ENCODE results near the gene CNOT10. TPM values are rescaled to one million over a fixed set of nuclear protein-coding genes. Genes with fewer than 3 reads are reported as not detected.

The CNOT10 gene
- total RNA-seq, 2 donors from 2014 or later = 26.1 to 40.0 TPM

DNA sequence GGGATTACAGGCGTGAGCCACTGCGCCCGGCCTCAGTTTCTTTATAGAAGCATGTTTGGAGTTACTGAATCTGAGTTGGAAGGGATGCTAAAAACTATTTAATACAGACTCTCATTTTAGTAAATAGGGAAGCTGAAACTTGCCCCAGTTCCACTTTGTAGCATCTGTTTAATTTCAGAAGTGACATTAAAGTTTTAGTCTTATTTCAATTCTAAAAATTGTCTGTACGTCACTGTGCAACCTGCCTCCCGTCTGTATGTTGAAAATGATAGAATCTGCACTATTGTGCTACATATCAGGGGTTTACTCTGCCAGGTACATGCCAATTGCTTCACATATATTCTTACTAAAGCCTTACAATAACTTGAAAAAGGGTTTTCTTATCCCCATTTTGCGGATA is 15.3 kb downstream of the CNOT10 start:
- WGBS = 79% methylated on average over 6 of the region's 6 CpGs
- intact Hi-C loops (cut with DNase I) = no loop called here

DNA sequence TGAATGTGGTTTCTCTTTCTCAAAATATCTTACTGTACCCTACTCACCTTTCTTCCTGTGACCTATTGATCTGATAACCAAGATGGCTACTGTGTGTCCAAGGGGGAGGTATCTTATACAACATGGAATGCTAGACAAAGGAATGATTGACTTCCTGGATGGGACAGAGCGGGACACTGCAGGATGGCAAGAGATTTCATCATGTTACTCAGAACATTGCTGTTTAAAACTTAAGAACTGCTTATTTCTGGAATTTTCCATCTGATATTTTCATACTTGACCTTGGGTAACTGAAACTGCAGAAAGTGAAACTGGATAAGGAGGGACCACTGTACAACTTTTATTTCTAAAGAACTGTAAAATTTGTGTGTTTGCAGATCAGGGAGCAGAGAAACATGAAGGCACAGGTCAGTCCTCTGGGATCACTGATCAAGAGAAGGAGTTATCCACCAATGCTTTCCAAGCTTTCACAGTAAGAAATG is 18.5 kb downstream of the CNOT10 start:
- Histone ChIP-seq H3K4me3 (no peak overlapping the region), H3K36me3 (no peaks in the 10 kb centered on the region), H3K4me1 (replicated peaks) (no peaks in the 10 kb centered on the region), H3K9me3 (no peaks in the 10 kb centered on the region), H3K27ac (no peak overlapping the region), H3K27me3 (replicated peaks; ENCODE audit: insufficient read depth) (no peaks in the 10 kb centered on the region)
- 84% methylated on average over 1 of the region's 1 CpG for WGBS
- DNase-seq (ENCODE audit: low spot score) = no peak
- intact Hi-C loops (cut with DNase I) = no loop called here
- TF ChIP-seq, protein P1, sequence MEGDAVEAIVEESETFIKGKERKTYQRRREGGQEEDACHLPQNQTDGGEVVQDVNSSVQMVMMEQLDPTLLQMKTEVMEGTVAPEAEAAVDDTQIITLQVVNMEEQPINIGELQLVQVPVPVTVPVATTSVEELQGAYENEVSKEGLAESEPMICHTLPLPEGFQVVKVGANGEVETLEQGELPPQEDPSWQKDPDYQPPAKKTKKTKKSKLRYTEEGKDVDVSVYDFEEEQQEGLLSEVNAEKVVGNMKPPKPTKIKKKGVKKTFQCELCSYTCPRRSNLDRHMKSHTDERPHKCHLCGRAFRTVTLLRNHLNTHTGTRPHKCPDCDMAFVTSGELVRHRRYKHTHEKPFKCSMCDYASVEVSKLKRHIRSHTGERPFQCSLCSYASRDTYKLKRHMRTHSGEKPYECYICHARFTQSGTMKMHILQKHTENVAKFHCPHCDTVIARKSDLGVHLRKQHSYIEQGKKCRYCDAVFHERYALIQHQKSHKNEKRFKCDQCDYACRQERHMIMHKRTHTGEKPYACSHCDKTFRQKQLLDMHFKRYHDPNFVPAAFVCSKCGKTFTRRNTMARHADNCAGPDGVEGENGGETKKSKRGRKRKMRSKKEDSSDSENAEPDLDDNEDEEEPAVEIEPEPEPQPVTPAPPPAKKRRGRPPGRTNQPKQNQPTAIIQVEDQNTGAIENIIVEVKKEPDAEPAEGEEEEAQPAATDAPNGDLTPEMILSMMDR (IDR thresholded peaks at IDR 0.05) = no peak
- TF ChIP-seq POLR2A (IDR thresholded peaks at IDR 0.05) = no peak
- no peak for TF ChIP-seq POLR2AphosphoS5 (IDR thresholded peaks at IDR 0.05)

More for the DNA sequence above, 15.3 kb downstream of the CNOT10 start:
- no peak for DNase-seq (ENCODE audit: low spot score)
- Histone ChIP-seq H3K27ac (no peak overlapping the region), H3K4me3 (no peak overlapping the region), H3K27me3 (replicated peaks; ENCODE audit: insufficient read depth) (no peaks in the 10 kb centered on the region), H3K4me1 (replicated peaks) (no peaks in the 10 kb centered on the region), H3K36me3 (no peaks in the 10 kb centered on the region), H3K9me3 (no peaks in the 10 kb centered on the region)
- TF ChIP-seq POLR2A (IDR thresholded peaks at IDR 0.05) (no peak), POLR2AphosphoS5 (IDR thresholded peaks at IDR 0.05) (no peak)
- TF ChIP-seq, protein P1 (IDR thresholded peaks at IDR 0.05) = no peak

DNA sequence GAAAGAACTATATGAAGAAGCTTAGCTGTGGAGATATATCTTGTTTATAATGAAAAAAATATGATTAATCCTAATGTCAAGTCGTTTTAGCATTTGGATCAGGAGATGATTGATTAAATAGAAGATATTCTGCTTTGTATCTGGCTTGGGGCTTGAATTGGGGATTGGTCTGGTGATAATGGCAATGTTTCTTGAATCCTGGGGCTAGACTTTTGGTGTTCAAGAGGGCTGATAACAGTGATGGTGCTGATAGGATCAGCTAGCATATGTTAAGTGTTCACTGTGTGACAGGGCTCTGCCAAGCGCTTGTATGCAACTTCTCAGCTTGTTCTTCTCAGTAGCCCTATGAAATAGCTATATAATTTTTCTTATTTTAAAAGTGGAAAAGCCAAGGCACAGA is 20.2 kb downstream of the CNOT10 start:
- H3K36me3 ChIP-seq = no peaks in the 10 kb centered on the region
- TF ChIP-seq POLR2AphosphoS5 (IDR thresholded peaks at IDR 0.05) (no peak), POLR2A (IDR thresholded peaks at IDR 0.05) (no peak)
- TF ChIP-seq, protein P1 (IDR thresholded peaks at IDR 0.05) = no peak
- DNase-seq (ENCODE audit: low spot score) = no peak
- no peaks in the 10 kb centered on the region for H3K27me3 ChIP-seq (replicated peaks; ENCODE audit: insufficient read depth)
- no peaks in the 10 kb centered on the region for H3K9me3 ChIP-seq
- H3K4me3 ChIP-seq = no peak overlapping the region
- WGBS = 58% methylated on average over 2 of the region's 2 CpGs
- H3K4me1 ChIP-seq (replicated peaks) = no peaks in the 10 kb centered on the region
- intact Hi-C loops (cut with DNase I) = no loop called here
- H3K27ac ChIP-seq = no peak overlapping the region

DNA sequence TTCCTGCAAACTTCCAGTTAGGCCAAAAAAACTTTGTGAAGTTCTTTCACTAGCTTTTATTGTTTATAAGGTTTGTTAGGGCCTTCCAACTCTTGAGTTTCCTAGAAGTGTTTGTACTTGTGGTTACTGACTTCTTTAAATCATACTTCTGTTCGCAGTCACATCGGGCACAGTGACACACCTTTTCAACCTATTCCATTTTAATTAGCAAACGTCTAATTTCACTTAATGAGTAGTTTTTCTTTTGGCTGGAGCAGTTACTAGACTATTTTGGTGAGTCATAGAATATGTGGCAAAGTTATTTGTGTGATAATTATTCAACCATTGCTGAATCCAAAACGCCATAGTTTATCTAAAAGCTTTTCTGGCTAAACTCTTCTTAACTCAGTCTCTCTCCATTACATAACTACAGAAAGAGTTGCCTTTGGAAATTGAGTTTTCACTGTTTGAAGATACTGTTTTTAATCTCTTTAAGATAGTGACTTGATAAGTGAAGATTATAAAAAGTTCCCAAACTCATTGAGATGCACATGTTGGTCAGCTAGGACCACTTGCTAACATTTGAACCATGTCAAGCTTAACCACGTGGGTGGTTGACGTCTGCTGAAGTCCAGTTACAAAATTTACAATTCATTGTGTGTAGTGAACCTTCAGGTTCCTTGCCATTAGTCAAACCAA is 21.5 kb downstream of the CNOT10 start:
- 31% methylated on average over 6 of the region's 6 CpGs for WGBS
- no peaks in the 10 kb centered on the region for H3K9me3 ChIP-seq
- H3K27ac ChIP-seq = no peak overlapping the region
- no peaks in the 10 kb centered on the region for H3K27me3 ChIP-seq (replicated peaks; ENCODE audit: insufficient read depth)
- no peak overlapping the region for H3K4me3 ChIP-seq
- DNase-seq (ENCODE audit: low spot score) = no peak
- no peaks in the 10 kb centered on the region for H3K4me1 ChIP-seq (replicated peaks)
- TF ChIP-seq POLR2A (IDR thresholded peaks at IDR 0.05) (no peak), POLR2AphosphoS5 (IDR thresholded peaks at IDR 0.05) (no peak)
- TF ChIP-seq, protein P1 (IDR thresholded peaks at IDR 0.05) = no peak
- intact Hi-C loops (cut with DNase I) = no loop called here
- H3K36me3 ChIP-seq = no peaks in the 10 kb centered on the region

DNA sequence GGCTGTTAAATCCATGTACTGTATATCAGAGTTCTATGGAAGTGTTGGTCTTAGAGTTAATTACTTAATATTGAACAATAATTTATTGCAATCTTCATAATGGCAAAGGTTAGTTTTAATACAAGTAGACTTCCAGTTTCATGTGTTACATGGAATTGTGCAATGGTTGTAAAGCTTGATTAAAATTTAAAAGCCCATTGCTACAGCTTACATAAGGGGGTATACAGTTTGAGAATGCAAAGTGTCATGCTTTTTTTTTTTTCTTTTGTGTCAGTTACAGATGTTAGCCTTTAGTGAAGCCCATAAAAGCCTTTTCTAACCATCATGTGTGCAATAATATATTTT is 22.0 kb downstream of the CNOT10 start:
- Histone ChIP-seq H3K4me3 (no peak overlapping the region), H3K27ac (no peak overlapping the region), H3K36me3 (no peaks in the 10 kb centered on the region), H3K9me3 (no peaks in the 10 kb centered on the region), H3K27me3 (replicated peaks; ENCODE audit: insufficient read depth) (no peaks in the 10 kb centered on the region), H3K4me1 (replicated peaks) (no peaks in the 10 kb centered on the region)
- intact Hi-C loops (cut with DNase I) = no loop called here
- TF ChIP-seq POLR2AphosphoS5 (IDR thresholded peaks at IDR 0.05) (no peak), POLR2A (IDR thresholded peaks at IDR 0.05) (no peak)
- TF ChIP-seq, protein P1 (IDR thresholded peaks at IDR 0.05) = no peak
- no peak for DNase-seq (ENCODE audit: low spot score)
